Fibroblast of lung (primary cell): ENCODE measurements around the gene ANKRD22. TPM values are rescaled to one million over a fixed set of nuclear protein-coding genes. Genes with fewer than 3 reads are reported as not detected.

ENCODE experiments used
- DNase-seq, 2 donors: peaks; one replicate each; pipeline versions ENCODE4 v3.0.0 to v3.0.0-alpha.2; 2010; ENCODE audit warnings: low read depth in 2 of 2
- H2AFZ ChIP-seq: 2 replicates; pipeline ENCODE4 v1.5.1; 2012; ENCODE audit warnings: low read length, control low read depth, inconsistent platforms
- H3K27ac ChIP-seq: 2 replicates; pipeline ENCODE4 v1.5.1; 2011; ENCODE audit warnings: low read length, control low read depth; ENCODE audit not compliant: insufficient read depth
- H3K27me3 ChIP-seq: 2 replicates; pipeline ENCODE4 v1.5.1; 2011; ENCODE audit warnings: mild to moderate bottlenecking, low read length; ENCODE audit not compliant: control insufficient read depth, insufficient read depth
- H3K36me3 ChIP-seq: 2 replicates; pipeline ENCODE4 v1.5.1; 2011; ENCODE audit warnings: low read length; ENCODE audit not compliant: control insufficient read depth, insufficient read depth
- H3K4me1 ChIP-seq: 2 replicates; pipeline ENCODE4 v1.5.1; 2011; ENCODE audit warnings: low read length; ENCODE audit not compliant: control insufficient read depth, insufficient read depth; ENCODE audit errors: extremely low read depth
- H3K4me2 ChIP-seq: 2 replicates; pipeline ENCODE4 v1.5.1; 2011; ENCODE audit warnings: low read length, control low read depth; ENCODE audit not compliant: insufficient read depth; ENCODE audit errors: extremely low read depth
- H3K4me3 ChIP-seq, 4 experiments: fragments of 200-600 bp in 1 of 4; sonication (generic) in 1 of 4; replicated peaks in 1 of 4; 2 replicates each; pipeline ENCODE4 v1.5.1; 2011 to 2016; ENCODE audit warnings: low read length in 4 of 4, low read depth in 3 of 4, mild to moderate bottlenecking in 3 of 4, control low read depth in 2 of 4, inconsistent platforms in 1 of 4, mixed read lengths in 1 of 4; ENCODE audit not compliant: insufficient read depth in 1 of 4; ENCODE audit errors: control extremely low read depth in 1 of 4
- H3K79me2 ChIP-seq: 2 replicates; pipeline ENCODE4 v1.5.1; 2012; ENCODE audit warnings: mild to moderate bottlenecking, low read length, inconsistent platforms; ENCODE audit not compliant: control insufficient read depth, insufficient read depth
- H3K9ac ChIP-seq: 2 replicates; pipeline ENCODE4 v1.5.1; 2011; ENCODE audit warnings: mild to moderate bottlenecking, low read length, control low read depth; ENCODE audit not compliant: insufficient read depth
- H3K9me3 ChIP-seq: 2 replicates; pipeline ENCODE4 v1.5.1; 2012; ENCODE audit warnings: low read depth, low read length; ENCODE audit not compliant: control insufficient read depth, insufficient read depth
- H4K20me1 ChIP-seq: 2 replicates; pipeline ENCODE4 v1.5.1; 2011; ENCODE audit warnings: low read length; ENCODE audit not compliant: control insufficient read depth, insufficient read depth; ENCODE audit errors: extremely low read depth
- EZH2 ChIP-seq: IDR thresholded peaks from 2 replicates; pipeline ENCODE4 v1.5.1; 2012; ENCODE audit warnings: low read length, control low read depth, mild to moderate bottlenecking; ENCODE audit errors: missing control alignments
- polyA plus RNA-seq, 2 donors: library from polyadenylated mRNA; depleted of rRNA in 1 of 2; stranded (reverse) in 1 of 2; unstranded in 1 of 2; fragments of >200 nt; gene quantifications; 2 replicates each; pipeline ENCODE4 v1.2.1, GENCODE V29; 2011 to 2012; ENCODE audit warnings: missing spikeins in 1 of 2
- total RNA-seq: library from RNA; depleted of rRNA; stranded (reverse); fragments of >200 nt; gene quantifications from 2 replicates; pipeline ENCODE4 v1.2.1, GENCODE V29; 2014
- TF ChIP-seq, protein P1 (sequence below), 2 donors: IDR thresholded peaks in 1 of 2; conservative IDR thresholded peaks in 1 of 2; 1 replicate in 1 of 2; 2 replicates in 1 of 2; pipeline ENCODE4 v1.5.1; 2011 to 2012; ENCODE audit warnings: low read length in 2 of 2, control low read depth in 1 of 2, inconsistent platforms in 1 of 2, low read depth in 1 of 2, mild to moderate bottlenecking in 1 of 2

The ANKRD22 gene
- total and polyA plus RNA-seq, 2 donors (not counting 1 experiment from before 2014, with no cell fraction given), result 0.17 TPM; not detected in 1

DNA sequence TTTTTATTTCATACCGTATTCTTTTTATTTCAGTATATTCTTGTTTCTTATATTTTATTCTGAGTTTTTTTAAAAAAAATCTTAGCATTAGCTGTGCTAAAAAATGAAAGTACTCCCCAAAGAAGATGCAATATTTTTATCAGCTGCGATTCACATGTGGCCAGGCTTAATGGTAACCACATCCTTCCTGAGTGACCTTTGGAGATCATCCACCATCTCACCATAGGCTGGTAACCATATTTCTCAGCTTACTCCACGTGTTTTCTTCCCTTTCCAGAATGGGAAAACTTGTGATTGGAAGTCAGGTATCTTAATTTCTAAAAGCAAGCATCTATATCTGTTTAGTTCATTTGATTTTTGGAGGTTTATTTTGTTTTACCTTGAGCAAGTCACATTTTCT is 67.9 kb downstream of the ANKRD22 start:
- DNase-seq, result peak in 1 of 2 donors; percentile 45
- TF ChIP-seq, protein P1, sequence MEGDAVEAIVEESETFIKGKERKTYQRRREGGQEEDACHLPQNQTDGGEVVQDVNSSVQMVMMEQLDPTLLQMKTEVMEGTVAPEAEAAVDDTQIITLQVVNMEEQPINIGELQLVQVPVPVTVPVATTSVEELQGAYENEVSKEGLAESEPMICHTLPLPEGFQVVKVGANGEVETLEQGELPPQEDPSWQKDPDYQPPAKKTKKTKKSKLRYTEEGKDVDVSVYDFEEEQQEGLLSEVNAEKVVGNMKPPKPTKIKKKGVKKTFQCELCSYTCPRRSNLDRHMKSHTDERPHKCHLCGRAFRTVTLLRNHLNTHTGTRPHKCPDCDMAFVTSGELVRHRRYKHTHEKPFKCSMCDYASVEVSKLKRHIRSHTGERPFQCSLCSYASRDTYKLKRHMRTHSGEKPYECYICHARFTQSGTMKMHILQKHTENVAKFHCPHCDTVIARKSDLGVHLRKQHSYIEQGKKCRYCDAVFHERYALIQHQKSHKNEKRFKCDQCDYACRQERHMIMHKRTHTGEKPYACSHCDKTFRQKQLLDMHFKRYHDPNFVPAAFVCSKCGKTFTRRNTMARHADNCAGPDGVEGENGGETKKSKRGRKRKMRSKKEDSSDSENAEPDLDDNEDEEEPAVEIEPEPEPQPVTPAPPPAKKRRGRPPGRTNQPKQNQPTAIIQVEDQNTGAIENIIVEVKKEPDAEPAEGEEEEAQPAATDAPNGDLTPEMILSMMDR (conservative IDR thresholded peaks at IDR 0.05 in 1 of 2, IDR thresholded peaks at IDR 0.05 in 1 of 2; ENCODE audit: low read depth in 1 of 2, low read length in 2 of 2), result no peak
- TF ChIP-seq EZH2, result no peak

DNA sequence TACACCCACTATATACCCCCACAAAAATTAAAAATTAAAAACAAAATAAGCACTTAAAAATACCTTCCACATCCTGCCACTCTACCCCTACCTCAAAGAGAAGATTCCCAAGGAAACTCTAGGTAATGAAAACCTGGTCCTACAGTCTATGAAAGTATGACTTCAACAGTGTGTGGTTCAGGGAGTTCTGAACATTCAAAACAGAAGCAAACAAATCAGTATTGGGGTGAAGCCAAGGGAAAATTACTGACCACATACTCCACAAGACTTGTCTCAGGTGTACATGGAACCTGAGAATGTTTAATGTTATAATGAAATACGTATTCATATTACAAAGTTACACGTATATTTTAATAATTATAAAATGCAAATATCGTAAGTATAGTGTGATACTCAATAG is 69.4 kb downstream of the ANKRD22 start:
- no peaks in the 10 kb centered on the region for H3K27me3 ChIP-seq
- H4K20me1 ChIP-seq, result no peaks in the 10 kb centered on the region
- no peak overlapping the region for H3K4me2 ChIP-seq
- DNase-seq, result no peak
- TF ChIP-seq, protein P1 (conservative IDR thresholded peaks at IDR 0.05 in 1 of 2, IDR thresholded peaks at IDR 0.05 in 1 of 2; ENCODE audit: low read depth in 1 of 2, low read length in 2 of 2), result no peak
- no peak for TF ChIP-seq EZH2
- no peak overlapping the region for H2AFZ ChIP-seq
- no peak overlapping the region for H3K9ac ChIP-seq
- H3K79me2 ChIP-seq, result no peaks in the 10 kb centered on the region
- no peaks in the 10 kb centered on the region for H3K36me3 ChIP-seq
- H3K27ac ChIP-seq, result no peak overlapping the region
- H3K4me1 ChIP-seq, result no peaks in the 10 kb centered on the region
- no peak overlapping the region for H3K4me3 ChIP-seq
- no peaks in the 10 kb centered on the region for H3K9me3 ChIP-seq

More for the DNA sequence above, 67.9 kb downstream of the ANKRD22 start:
- no peak overlapping the region for H2AFZ ChIP-seq
- H3K4me3 ChIP-seq, result no peak overlapping the region
- no peaks in the 10 kb centered on the region for H3K36me3 ChIP-seq
- no peaks in the 10 kb centered on the region for H3K9me3 ChIP-seq
- H3K27me3 ChIP-seq, result no peaks in the 10 kb centered on the region
- H3K27ac ChIP-seq, result no peak overlapping the region
- no peaks in the 10 kb centered on the region for H3K4me1 ChIP-seq
- H3K4me2 ChIP-seq, result no peak overlapping the region
- H3K79me2 ChIP-seq, result no peaks in the 10 kb centered on the region
- no peak overlapping the region for H3K9ac ChIP-seq
- no peaks in the 10 kb centered on the region for H4K20me1 ChIP-seq

- H3K9ac ChIP-seq, result no peak overlapping the region
- no peak overlapping the region for H2AFZ ChIP-seq
- no peak overlapping the region for H3K4me3 ChIP-seq
- H3K79me2 ChIP-seq, result no peaks in the 10 kb centered on the region
- no peaks in the 10 kb centered on the region for H3K4me1 ChIP-seq
- no peak for DNase-seq
- H3K9me3 ChIP-seq, result no peaks in the 10 kb centered on the region
- no peak for TF ChIP-seq EZH2
- TF ChIP-seq, protein P1 (conservative IDR thresholded peaks at IDR 0.05 in 1 of 2, IDR thresholded peaks at IDR 0.05 in 1 of 2; ENCODE audit: low read depth in 1 of 2, low read length in 2 of 2), result no peak
- H3K4me2 ChIP-seq, result no peak overlapping the region
- no peak overlapping the region for H3K27ac ChIP-seq
- no peaks in the 10 kb centered on the region for H3K27me3 ChIP-seq
- no peaks in the 10 kb centered on the region for H3K36me3 ChIP-seq
- H4K20me1 ChIP-seq, result no peaks in the 10 kb centered on the region
Measured at GRCh38 chr10:88781206-88781605, 70.4 kb downstream of the ANKRD22 start.

Other genes starting within 250 kb of the ANKRD22 start
- gene LIPF, start 187.4 kb downstream of the ANKRD22 start, total RNA-seq, result not detected in 2 replicates
- 0.05 TPM in 1 of 2 replicates, not detected in the other for gene LIPF, start 187.4 kb downstream of the ANKRD22 start, polyA plus RNA-seq
- gene LIPK, start 145.6 kb downstream of the ANKRD22 start, total RNA-seq, result not detected in 2 replicates
- gene LIPK, start 145.6 kb downstream of the ANKRD22 start, polyA plus RNA-seq, result not detected in 2 replicates
- not detected in 2 replicates for gene LIPN, start 91.8 kb downstream of the ANKRD22 start, total RNA-seq
- not detected in 2 replicates for gene LIPN, start 91.8 kb downstream of the ANKRD22 start, polyA plus RNA-seq
- not detected in 2 replicates for gene LIPM, start 49.1 kb downstream of the ANKRD22 start, total RNA-seq
- gene LIPM, start 49.1 kb downstream of the ANKRD22 start, polyA plus RNA-seq, result not detected in 2 replicates
- 41.3 and 45.6 TPM in 2 replicates for gene STAMBPL1, start 28.4 kb upstream of the ANKRD22 start, total RNA-seq
- 37.1 and 72.5 TPM in 2 replicates for gene STAMBPL1, start 28.4 kb upstream of the ANKRD22 start, polyA plus RNA-seq
- 78.4 and 78.6 TPM in 2 replicates for gene ACTA2, start 100.9 kb upstream of the ANKRD22 start, total RNA-seq
- 237 and 2,788 TPM in 2 replicates for gene ACTA2, start 100.9 kb upstream of the ANKRD22 start, polyA plus RNA-seq
- 95.8 and 124 TPM in 2 replicates for gene FAS, start 139.0 kb upstream of the ANKRD22 start, total RNA-seq
- 67.2 and 77.8 TPM in 2 replicates for gene FAS, start 139.0 kb upstream of the ANKRD22 start, polyA plus RNA-seq